HG03520 (cell line): Measurements from ENCODE around the gene CPE.

Experiments used
- ATAC-seq: cut with Tn5 transposase; IDR thresholded peaks from one replicate; pipeline ENCODE4 v1.9.1; 2021; ENCODE audit warnings: mild to moderate bottlenecking, moderate library complexity; ENCODE audit not compliant: unreplicated experiment

The CPE gene

GRCh38 chr4:165541851-165542459 lies 163.1 kb downstream of the CPE start:
- ATAC-seq, result no peak

- no peak for ATAC-seq
Measured at GRCh38 chr4:165542476-165542875, 163.7 kb downstream of the CPE start.
